ENCODE measurements around the gene GSX2. TPM values are rescaled to one million over a fixed set of nuclear protein-coding genes. Genes with fewer than 3 reads are reported as not detected.

The GSX2 gene
- total RNA-seq, 2 experiments from 2014 or later = not detected

GRCh38 chr4:54063229-54063628, 36.7 kb upstream of the GSX2 start:
- peak overlapping the region; percentile 94 for H3K27ac Mint-ChIP-seq
- intact Hi-C loops (cut with DNase I, micrococcal nuclease) = loop anchor here (2.0 to 10.0 kb wide), 6 partner anchors 22 to 1882 kb away; partner anchors contain the start of genes CEP135 (in 1 of the 2), EXOC1 (in 1 of the 2) and FIP1L1 (in 1 of the 2)
- CTCF ChIA-PET = interaction anchor here (0.6 to 1.3 kb wide), 5 partner anchors 10 to 931 kb away, joined by 3 to 4 read pairs (median 3); no protein-coding TSS in a partner anchor
- no peaks in the 10 kb centered on the region for H3K27me3 Mint-ChIP-seq
- peaks cover 4% of the 10 kb centered on the region for H3K9me3 Mint-ChIP-seq (ENCODE audit: low read depth)
- peak; percentile 39 for DNase-seq
- peaks cover 51% of the 10 kb centered on the region for H3K4me1 Mint-ChIP-seq
- peaks cover 20% of the 10 kb centered on the region for H3K36me3 Mint-ChIP-seq (ENCODE audit: low read depth)
- H3K4me3 Mint-ChIP-seq = peak overlapping the region; percentile 94
- peak; percentile 45 for ATAC-seq
- POLR2A ChIA-PET = interaction anchor here (0.6 to 1.2 kb wide), 4 partner anchors 47 to 1351 kb away, joined by 3 to 4 read pairs (median 3); no protein-coding TSS in a partner anchor

- Mint-ChIP-seq H3K27ac (peak overlapping the region; percentile 94), H3K36me3 (ENCODE audit: low read depth) (peaks cover 20% of the 10 kb centered on the region), H3K4me1 (peaks cover 46% of the 10 kb centered on the region), H3K4me3 (peak overlapping the region; percentile 94), H3K27me3 (no peaks in the 10 kb centered on the region), H3K9me3 (ENCODE audit: low read depth) (peaks cover 4% of the 10 kb centered on the region)
- ATAC-seq (peak; percentile 22), DNase-seq (peak; percentile 55)
- ChIA-PET POLR2A (interaction anchor here (1.0 kb wide), 2 partner anchors 47 to 1351 kb away, joined by 3 to 4 read pairs; no protein-coding TSS in a partner anchor), CTCF (interaction anchor here (1.0 to 1.3 kb wide), 3 partner anchors 9 to 932 kb away, joined by 3 read pairs; no protein-coding TSS in a partner anchor)
- intact Hi-C loops (cut with DNase I, micrococcal nuclease) = loop anchor here (1.0 to 10.0 kb wide), 12 partner anchors 23 to 1881 kb away; partner anchors contain the start of genes FIP1L1 (in 2 of the 2), CEP135 (in 1 of the 2), CLOCK (in 1 of the 2) and EXOC1 (in 1 of the 2)
Measured at GRCh38 chr4:54063737-54064316, 36.1 kb upstream of the GSX2 start.

GRCh38 chr4:54064317-54065111, 35.4 kb upstream of the GSX2 start, which contains the start of gene CHIC2:
CHIC2 (minus strand) TSS chr4:54064605; CDS start chr4:54064300, 305 bp downstream.
- ChIA-PET POLR2A (no interaction called here), CTCF (interaction anchor here (0.9 kb wide), 1 partner anchor 156 kb away, joined by 3 read pairs; no protein-coding TSS in a partner anchor)
- ATAC-seq (peak; percentile 84), DNase-seq (peak; percentile 98)
- H3K4me3 Mint-ChIP-seq = peak within 1 kb of the TSS; percentile 94
- H3K27ac Mint-ChIP-seq = peak within 1 kb of the TSS; percentile 94
- peaks cover 20% of the 10 kb centered on the region for H3K36me3 Mint-ChIP-seq (ENCODE audit: low read depth)
- no peaks in the 10 kb centered on the region for H3K27me3 Mint-ChIP-seq
- intact Hi-C loops (cut with DNase I, micrococcal nuclease) = loop anchor here (1.0 to 10.0 kb wide), 11 partner anchors 26 to 1880 kb away; partner anchors contain the start of genes FIP1L1 (in 2 of the 2), CEP135 (in 1 of the 2), CLOCK (in 1 of the 2) and EXOC1 (in 1 of the 2)
- peaks cover 41% of the 10 kb centered on the region for H3K4me1 Mint-ChIP-seq
- peaks cover 4% of the 10 kb centered on the region for H3K9me3 Mint-ChIP-seq (ENCODE audit: low read depth)

- no peak for ATAC-seq
- no peak for DNase-seq
- peaks cover 33% of the 10 kb centered on the region for H3K4me1 Mint-ChIP-seq
- peaks cover 4% of the 10 kb centered on the region for H3K9me3 Mint-ChIP-seq (ENCODE audit: low read depth)
- ChIA-PET POLR2A (no interaction called here), CTCF (interaction anchor here (0.7 to 1.4 kb wide), 4 partner anchors 8 to 157 kb away, joined by 3 to 4 read pairs (median 3); no protein-coding TSS in a partner anchor)
- H3K27ac Mint-ChIP-seq = peak overlapping the region; percentile 83
- peak overlapping the region; percentile 94 for H3K4me3 Mint-ChIP-seq
- no peaks in the 10 kb centered on the region for H3K27me3 Mint-ChIP-seq
- intact Hi-C loops (cut with DNase I, micrococcal nuclease) = loop anchor here (2.0 to 10.0 kb wide), 6 partner anchors 25 to 1879 kb away; partner anchors contain the start of genes CEP135 (in 1 of the 2), CLOCK (in 1 of the 2) and EXOC1 (in 1 of the 2)
- H3K36me3 Mint-ChIP-seq (ENCODE audit: low read depth) = peaks cover 14% of the 10 kb centered on the region
Measured at GRCh38 chr4:54065282-54066087, 34.5 kb upstream of the GSX2 start.

GRCh38 chr4:54066088-54066415, 33.9 kb upstream of the GSX2 start:
- Mint-ChIP-seq H3K9me3 (ENCODE audit: low read depth) (peaks cover 4% of the 10 kb centered on the region), H3K27ac (no peak overlapping the region), H3K36me3 (ENCODE audit: low read depth) (peaks cover 14% of the 10 kb centered on the region), H3K4me3 (no peak overlapping the region), H3K27me3 (no peaks in the 10 kb centered on the region), H3K4me1 (peaks cover 29% of the 10 kb centered on the region)
- DNase-seq (no peak), ATAC-seq (no peak)
- intact Hi-C loops (cut with DNase I, micrococcal nuclease) = loop anchor here (10.0 kb wide), 3 partner anchors 961 to 1879 kb away; partner anchors contain the start of genes CEP135 (in 1 of the 2) and EXOC1 (in 1 of the 2)
- ChIA-PET POLR2A (no interaction called here), CTCF (interaction anchor here (0.7 to 1.4 kb wide), 4 partner anchors 9 to 143 kb away, joined by 3 to 4 read pairs (median 3); no protein-coding TSS in a partner anchor)

GRCh38 chr4:54066718-54067129, 33.2 kb upstream of the GSX2 start:
- POLR2A ChIA-PET = no interaction called here
- no peak overlapping the region for H3K4me3 Mint-ChIP-seq
- DNase-seq = no peak
- peaks cover 4% of the 10 kb centered on the region for H3K9me3 Mint-ChIP-seq (ENCODE audit: low read depth)
- CTCF ChIA-PET = interaction anchor here (0.5 to 1.4 kb wide), 4 partner anchors 9 to 138 kb away, joined by 3 to 4 read pairs (median 4); no protein-coding TSS in a partner anchor
- peaks cover 11% of the 10 kb centered on the region for H3K36me3 Mint-ChIP-seq (ENCODE audit: low read depth)
- peaks cover 23% of the 10 kb centered on the region for H3K4me1 Mint-ChIP-seq
- H3K27ac Mint-ChIP-seq = no peak overlapping the region
- no peak for ATAC-seq
- intact Hi-C loops (cut with DNase I, micrococcal nuclease) = loop anchor here (10.0 kb wide), 3 partner anchors 962 to 1878 kb away; partner anchors contain the start of genes CEP135 (in 1 of the 2) and EXOC1 (in 1 of the 2)
- H3K27me3 Mint-ChIP-seq = no peaks in the 10 kb centered on the region

GRCh38 chr4:54067166-54067565, 32.8 kb upstream of the GSX2 start:
- Mint-ChIP-seq H3K36me3 (ENCODE audit: low read depth) (peaks cover 11% of the 10 kb centered on the region), H3K4me1 (peaks cover 19% of the 10 kb centered on the region), H3K9me3 (ENCODE audit: low read depth) (peaks cover 4% of the 10 kb centered on the region), H3K4me3 (no peak overlapping the region), H3K27me3 (no peaks in the 10 kb centered on the region), H3K27ac (no peak overlapping the region)
- intact Hi-C loops (cut with DNase I, micrococcal nuclease) = loop anchor here (10.0 kb wide), 3 partner anchors 962 to 1878 kb away; partner anchors contain the start of genes CEP135 (in 1 of the 2) and EXOC1 (in 1 of the 2)
- DNase-seq (no peak), ATAC-seq (no peak)
- POLR2A ChIA-PET = no interaction called here
- CTCF ChIA-PET = interaction anchor here (0.5 to 1.4 kb wide), 3 partner anchors 29 to 139 kb away, joined by 3 to 4 read pairs (median 4); no protein-coding TSS in a partner anchor

GRCh38 chr4:54073271-54073880, 26.6 kb upstream of the GSX2 start:
- H3K27me3 Mint-ChIP-seq = peaks cover 9% of the 10 kb centered on the region
- no peaks in the 10 kb centered on the region for H3K9me3 Mint-ChIP-seq (ENCODE audit: low read depth)
- intact Hi-C loops (cut with DNase I, micrococcal nuclease) = no loop called here
- no peak overlapping the region for H3K4me3 Mint-ChIP-seq
- no peak overlapping the region for H3K27ac Mint-ChIP-seq
- ChIA-PET POLR2A (no interaction called here), CTCF (interaction anchor here (1.0 to 1.6 kb wide), 2 partner anchors 10 to 61 kb away, joined by 3 read pairs; no protein-coding TSS in a partner anchor)
- no peak for ATAC-seq
- no peaks in the 10 kb centered on the region for H3K4me1 Mint-ChIP-seq
- H3K36me3 Mint-ChIP-seq (ENCODE audit: low read depth) = no peaks in the 10 kb centered on the region
- DNase-seq = no peak

GRCh38 chr4:54074381-54074780, 25.6 kb upstream of the GSX2 start:
- Mint-ChIP-seq H3K4me1 (no peaks in the 10 kb centered on the region), H3K27ac (no peak overlapping the region), H3K4me3 (no peak overlapping the region), H3K9me3 (ENCODE audit: low read depth) (no peaks in the 10 kb centered on the region), H3K27me3 (peaks cover 12% of the 10 kb centered on the region), H3K36me3 (ENCODE audit: low read depth) (no peaks in the 10 kb centered on the region)
- DNase-seq (no peak), ATAC-seq (no peak)
- intact Hi-C loops (cut with DNase I, micrococcal nuclease) = no loop called here
- ChIA-PET CTCF (no interaction called here), POLR2A (no interaction called here)

GRCh38 chr4:54076673-54077072, 23.3 kb upstream of the GSX2 start:
- CTCF ChIA-PET = interaction anchor here (0.7 kb wide), 1 partner anchor 1863 kb away, joined by 3 read pairs; no protein-coding TSS in a partner anchor
- ATAC-seq = no peak
- Mint-ChIP-seq H3K4me1 (no peaks in the 10 kb centered on the region), H3K27me3 (peaks cover 15% of the 10 kb centered on the region), H3K36me3 (ENCODE audit: low read depth) (no peaks in the 10 kb centered on the region), H3K27ac (no peak overlapping the region), H3K4me3 (no peak overlapping the region), H3K9me3 (ENCODE audit: low read depth) (no peaks in the 10 kb centered on the region)
- intact Hi-C loops (cut with DNase I, micrococcal nuclease) = no loop called here
- DNase-seq = no peak
- POLR2A ChIA-PET = interaction anchor here (0.7 kb wide), 1 partner anchor 27 kb away, joined by 4 read pairs; no protein-coding TSS in a partner anchor

Measured in activated CD4-positive, alpha-beta T cell treated with anti-CD3 and anti-CD28 coated beads for 36 hours (primary cell).